ENCODE results near the gene PHYKPL. TPM values are rescaled to one million over a fixed set of nuclear protein-coding genes. Genes with fewer than 3 reads are reported as not detected.
"Not testable (repeated sequence)": the region's sequence is repeated elsewhere in the genome, so short reads cannot be mapped to it uniquely, and the experiment has no call there.

Gene PHYKPL
- total RNA-seq, 2 experiments from 2014 or later = 67.2 to 68.4 TPM

DNA sequence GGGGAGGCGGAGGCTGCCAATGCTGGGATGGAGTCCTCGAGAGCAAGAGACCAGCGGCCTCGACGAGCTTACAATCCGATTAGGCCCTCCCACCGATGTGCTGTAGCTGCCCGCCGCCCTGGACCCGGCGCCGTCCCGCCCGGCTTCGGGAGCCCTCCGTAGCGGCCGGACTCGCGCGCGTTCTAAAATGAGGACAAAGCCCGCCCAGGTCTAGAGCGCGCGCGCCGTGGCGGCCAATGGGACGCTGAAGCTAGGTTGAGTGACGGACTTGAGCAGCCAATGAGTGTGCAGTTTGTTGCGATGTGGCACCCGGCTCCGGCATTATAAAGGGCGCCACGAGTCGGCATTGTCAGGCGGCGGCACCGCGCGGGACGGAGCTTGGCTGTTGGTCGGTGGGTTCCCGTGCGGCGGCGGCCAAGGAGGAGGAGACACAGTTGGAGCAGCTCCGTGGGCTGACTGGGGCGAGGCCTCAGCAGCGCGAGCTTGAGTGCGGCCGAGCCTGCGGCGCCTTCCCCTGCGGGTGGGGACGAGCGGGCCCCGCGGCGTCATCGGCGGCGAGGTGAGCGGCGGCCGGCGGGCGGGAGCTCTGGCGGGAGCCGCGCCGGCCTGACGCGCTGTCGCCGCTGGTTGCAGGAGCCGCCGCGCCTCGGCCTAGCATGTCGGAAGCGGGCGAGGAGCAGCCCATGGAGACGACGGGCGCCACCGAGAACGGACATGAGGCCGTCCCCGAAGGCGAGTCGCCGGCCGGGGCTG is 28.2 kb downstream of the PHYKPL start, which contains the start of gene HNRNPAB:
TSS of gene HNRNPAB (plus strand) at position 352 of the 753 bp plus-strand sequence. CDS start at position 657, 305 bp downstream.
- Mint-ChIP-seq H3K36me3 (ENCODE audit: low read depth) (peaks cover 44% of the 10 kb centered on the region), H3K4me3 (peak within 1 kb of the TSS; percentile 82), H3K27ac (peak within 1 kb of the TSS; percentile 97), H3K4me1 (peaks cover 31% of the 10 kb centered on the region), H3K27me3 (no peaks in the 10 kb centered on the region), H3K9me3 (ENCODE audit: low read depth) (no peaks in the 10 kb centered on the region)
- ATAC-seq = peak; percentile 84
- ChIA-PET POLR2A (interaction anchor here (0.6 to 1.5 kb wide), 14 partner anchors 8 to 1683 kb away, joined by 3 to 15 read pairs (median 4); partner anchors contain the start of genes NHP2 and PHYKPL), CTCF (interaction anchor here (0.7 to 1.0 kb wide), 2 partner anchors 130 to 421 kb away, joined by 3 read pairs; no protein-coding TSS in a partner anchor)
- DNase-seq = peak; percentile 97
- intact Hi-C loops (cut with DNase I, micrococcal nuclease) = loop anchor here in 1 of 2 experiments (1.0 to 10.0 kb wide), 8 partner anchors 28 to 1197 kb away; partner anchors contain the start of genes CLK4, N4BP3, NHP2 and PHYKPL

DNA sequence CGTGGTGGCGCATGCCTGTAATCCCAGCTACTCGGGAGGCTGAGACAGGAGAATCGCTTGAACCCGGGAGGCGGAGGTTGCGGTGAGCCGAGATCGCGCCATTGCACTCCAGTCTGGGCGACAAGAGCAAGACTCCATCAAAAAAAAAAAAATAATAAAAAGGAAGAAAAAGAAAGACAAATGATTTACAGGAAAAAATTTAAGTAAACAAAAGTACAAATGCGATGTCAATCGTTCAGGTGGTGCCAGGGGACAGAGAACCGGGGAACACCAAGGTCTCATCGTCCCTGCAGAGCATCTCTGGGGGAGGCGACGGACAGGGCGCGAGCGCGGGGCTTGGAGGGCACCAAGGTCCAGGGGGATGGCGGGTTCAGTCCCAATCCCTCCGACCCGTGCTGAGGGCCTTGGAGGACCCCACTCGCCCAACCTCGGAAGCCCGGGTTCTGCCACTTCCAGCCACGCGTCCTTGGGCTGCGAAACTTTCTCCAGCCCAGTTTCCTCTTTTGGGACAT is 28.9 kb downstream of the PHYKPL start:
- H3K27ac Mint-ChIP-seq = peak overlapping the region; percentile 97
- H3K9me3 Mint-ChIP-seq (ENCODE audit: low read depth) = no peaks in the 10 kb centered on the region
- H3K4me1 Mint-ChIP-seq = peaks cover 30% of the 10 kb centered on the region
- peaks cover 38% of the 10 kb centered on the region for H3K36me3 Mint-ChIP-seq (ENCODE audit: low read depth)
- H3K4me3 Mint-ChIP-seq = peak overlapping the region; percentile 82
- intact Hi-C loops (cut with DNase I, micrococcal nuclease) = loop anchor here in 1 of 2 experiments (1.0 to 10.0 kb wide), 8 partner anchors 29 to 1196 kb away; partner anchors contain the start of genes CLK4, N4BP3, NHP2 and PHYKPL
- ATAC-seq (peak; percentile 18), DNase-seq (peak; percentile 52)
- H3K27me3 Mint-ChIP-seq = no peaks in the 10 kb centered on the region
- POLR2A ChIA-PET = interaction anchor here (0.6 to 1.5 kb wide), 11 partner anchors 9 to 1357 kb away, joined by 3 to 15 read pairs (median 4); partner anchors contain the start of genes NHP2 and PHYKPL
- CTCF ChIA-PET = interaction anchor here (0.7 to 1.0 kb wide), 2 partner anchors 129 to 421 kb away, joined by 3 read pairs; no protein-coding TSS in a partner anchor

DNA sequence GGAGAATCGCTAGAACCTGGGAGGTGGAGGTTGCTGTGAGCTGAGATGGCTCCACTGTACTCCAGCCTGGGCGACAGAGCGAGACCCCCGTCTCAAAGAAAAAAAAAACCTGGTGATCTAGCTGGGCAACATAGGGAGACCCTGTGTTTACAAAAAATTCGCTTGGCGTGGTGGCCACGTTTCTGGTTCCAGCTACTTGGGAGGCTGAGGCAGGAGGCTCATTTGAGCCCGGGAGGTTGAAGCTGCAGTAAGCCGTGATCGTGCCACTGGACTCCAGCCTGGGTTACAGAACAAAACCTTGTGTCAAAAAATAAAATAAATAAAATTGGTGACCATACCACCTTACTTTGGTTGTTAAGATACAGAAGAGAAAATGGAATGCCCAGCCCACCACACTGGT is 30.1 kb downstream of the PHYKPL start:
- intact Hi-C loops (cut with DNase I, micrococcal nuclease) = loop anchor here in 1 of 2 experiments (5.0 to 10.0 kb wide), 3 partner anchors 608 to 1195 kb away; partner anchors contain the start of genes PRELID1, RAB24, TMED9 and UIMC1
- Mint-ChIP-seq H3K36me3 (ENCODE audit: low read depth) (peaks cover 26% of the 10 kb centered on the region), H3K27me3 (no peaks in the 10 kb centered on the region), H3K9me3 (ENCODE audit: low read depth) (no peaks in the 10 kb centered on the region), H3K4me3 (peak overlapping the region; percentile 62), H3K4me1 (peaks cover 22% of the 10 kb centered on the region), H3K27ac (no peak overlapping the region)
- no peak for DNase-seq
- POLR2A ChIA-PET = interaction anchor here (0.5 kb wide), 1 partner anchor 763 kb away, joined by 3 read pairs; no protein-coding TSS in a partner anchor
- CTCF ChIA-PET = interaction anchor here (0.6 to 0.7 kb wide), 2 partner anchors 48 to 398 kb away, joined by 3 read pairs; no protein-coding TSS in a partner anchor
- ATAC-seq = no peak

DNA sequence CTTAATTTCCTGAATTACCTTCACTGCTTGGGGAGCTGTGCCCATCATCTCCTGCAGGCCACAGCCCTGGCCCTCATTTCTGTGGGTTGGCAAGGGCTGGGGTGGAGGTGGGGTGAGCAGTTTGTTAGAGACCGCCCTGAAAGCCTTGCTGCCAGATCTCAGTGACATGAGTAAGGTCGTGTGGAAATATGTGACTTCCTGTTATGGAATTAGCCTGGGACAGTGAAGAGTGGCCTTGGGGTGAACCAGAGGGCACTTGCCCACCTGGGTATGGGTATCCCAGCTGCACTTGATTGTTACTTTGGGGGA is 30.7 kb downstream of the PHYKPL start:
- intact Hi-C loops (cut with DNase I, micrococcal nuclease) = loop anchor here in 1 of 2 experiments (5.0 to 10.0 kb wide), 3 partner anchors 607 to 1195 kb away; partner anchors contain the start of genes PRELID1, RAB24, TMED9 and UIMC1
- Mint-ChIP-seq H3K27ac (no peak overlapping the region), H3K36me3 (ENCODE audit: low read depth) (peaks cover 19% of the 10 kb centered on the region), H3K9me3 (ENCODE audit: low read depth) (no peaks in the 10 kb centered on the region), H3K4me3 (peak overlapping the region; percentile 6), H3K27me3 (no peaks in the 10 kb centered on the region), H3K4me1 (peaks cover 15% of the 10 kb centered on the region)
- CTCF ChIA-PET = interaction anchor here (0.6 to 1.0 kb wide), 3 partner anchors 23 to 47 kb away, joined by 3 to 4 read pairs (median 3); no protein-coding TSS in a partner anchor
- POLR2A ChIA-PET = no interaction called here
- no peak for ATAC-seq
- no peak for DNase-seq

DNA sequence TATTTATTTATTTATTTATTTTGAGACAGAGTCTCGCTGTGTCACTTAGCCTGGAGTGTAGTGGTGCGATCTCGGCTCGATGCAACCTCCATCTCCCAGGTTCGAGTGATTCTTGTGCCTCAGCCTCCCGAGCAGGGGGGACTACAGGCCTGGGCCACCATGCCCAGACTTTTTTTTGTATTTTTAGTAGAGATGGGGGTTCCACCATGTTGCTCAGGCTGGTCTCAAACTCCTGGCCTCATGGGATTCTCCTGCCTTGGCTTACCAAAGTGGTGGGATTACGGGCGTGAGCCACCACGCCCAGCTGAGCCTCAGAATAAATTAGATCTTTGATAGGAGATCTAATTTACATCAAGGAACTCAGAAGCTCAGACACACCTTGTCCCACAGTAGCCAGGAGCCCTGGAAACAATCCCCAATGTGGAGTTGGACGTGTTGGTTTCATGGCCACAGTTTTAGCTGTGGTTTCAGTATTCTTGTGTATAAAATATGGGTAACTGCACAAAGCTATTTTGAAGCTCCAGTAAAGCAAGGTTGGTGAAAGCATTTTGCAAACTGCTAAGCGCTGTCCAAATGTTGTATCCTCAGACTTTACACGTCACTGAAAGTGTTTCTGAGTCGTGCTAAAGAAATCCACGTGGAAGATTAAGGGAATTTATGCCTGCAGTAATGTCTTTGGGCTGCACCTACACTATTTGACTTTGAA is 31.2 kb downstream of the PHYKPL start:
- ChIA-PET POLR2A (no interaction called here), CTCF (interaction anchor here (0.6 to 1.0 kb wide), 3 partner anchors 24 to 47 kb away, joined by 3 to 4 read pairs (median 3); no protein-coding TSS in a partner anchor)
- H3K27ac Mint-ChIP-seq = no peak overlapping the region
- H3K36me3 Mint-ChIP-seq (ENCODE audit: low read depth) = peaks cover 14% of the 10 kb centered on the region
- DNase-seq (no peak), ATAC-seq (no peak)
- intact Hi-C loops (cut with DNase I, micrococcal nuclease) = loop anchor here in 1 of 2 experiments (5.0 to 10.0 kb wide), 3 partner anchors 607 to 1194 kb away; partner anchors contain the start of genes PRELID1, RAB24, TMED9 and UIMC1
- no peaks in the 10 kb centered on the region for H3K9me3 Mint-ChIP-seq (ENCODE audit: low read depth)
- peaks cover 10% of the 10 kb centered on the region for H3K4me1 Mint-ChIP-seq
- H3K4me3 Mint-ChIP-seq = peak overlapping the region; percentile 6
- no peaks in the 10 kb centered on the region for H3K27me3 Mint-ChIP-seq

DNA sequence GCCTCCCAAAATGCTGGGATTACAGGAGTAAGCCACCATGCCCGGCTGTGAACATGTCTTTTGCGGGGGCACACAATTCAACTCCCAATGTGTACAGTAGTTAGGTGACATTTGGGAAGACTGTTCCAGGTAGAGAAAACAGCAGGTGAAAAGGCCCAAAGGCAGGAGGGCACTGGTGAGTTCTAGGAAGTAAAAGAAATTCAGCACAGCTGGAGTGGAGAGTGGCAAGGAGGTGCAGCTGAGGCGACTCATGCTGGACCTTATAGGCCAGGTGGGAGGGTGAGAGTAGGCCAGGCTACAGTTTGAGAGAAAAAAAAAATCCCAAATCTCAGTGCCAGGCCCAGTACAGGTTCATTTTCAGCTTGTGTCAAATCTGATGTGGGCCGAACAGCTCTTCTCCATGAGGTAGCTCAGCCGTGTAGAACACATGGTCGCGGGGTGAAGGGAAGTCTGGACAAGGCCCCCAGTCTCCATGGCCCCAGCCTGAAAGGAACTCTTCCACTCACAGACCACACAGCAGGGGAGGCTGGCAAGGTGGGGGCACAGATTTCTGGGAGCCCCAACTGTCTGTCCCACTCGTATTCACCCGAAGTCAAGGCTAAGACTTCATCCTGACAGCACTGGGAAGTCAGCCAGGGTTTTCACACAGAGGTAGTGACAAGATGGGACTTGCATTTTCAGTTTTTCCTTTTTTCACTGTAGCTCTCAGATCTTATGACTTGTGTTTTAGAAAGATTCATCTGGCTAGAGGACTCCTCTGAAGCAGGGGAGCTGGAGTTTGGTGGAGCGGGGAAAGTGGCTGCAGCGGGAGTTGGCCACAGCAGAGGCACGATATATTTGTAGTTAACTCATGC is 32.8 kb downstream of the PHYKPL start:
- intact Hi-C loops (cut with DNase I, micrococcal nuclease) = loop anchor here in 1 of 2 experiments (5.0 to 10.0 kb wide), 3 partner anchors 605 to 1193 kb away; partner anchors contain the start of genes PRELID1, RAB24, TMED9 and UIMC1
- Mint-ChIP-seq H3K27me3 (peaks cover under 1% of the 10 kb centered on the region), H3K4me1 (peaks cover 2% of the 10 kb centered on the region), H3K4me3 (no peak overlapping the region), H3K36me3 (ENCODE audit: low read depth) (peaks cover 3% of the 10 kb centered on the region), H3K27ac (no peak overlapping the region), H3K9me3 (ENCODE audit: low read depth) (no peaks in the 10 kb centered on the region)
- ChIA-PET CTCF (no interaction called here), POLR2A (no interaction called here)
- DNase-seq (no peak), ATAC-seq (no peak)

DNA sequence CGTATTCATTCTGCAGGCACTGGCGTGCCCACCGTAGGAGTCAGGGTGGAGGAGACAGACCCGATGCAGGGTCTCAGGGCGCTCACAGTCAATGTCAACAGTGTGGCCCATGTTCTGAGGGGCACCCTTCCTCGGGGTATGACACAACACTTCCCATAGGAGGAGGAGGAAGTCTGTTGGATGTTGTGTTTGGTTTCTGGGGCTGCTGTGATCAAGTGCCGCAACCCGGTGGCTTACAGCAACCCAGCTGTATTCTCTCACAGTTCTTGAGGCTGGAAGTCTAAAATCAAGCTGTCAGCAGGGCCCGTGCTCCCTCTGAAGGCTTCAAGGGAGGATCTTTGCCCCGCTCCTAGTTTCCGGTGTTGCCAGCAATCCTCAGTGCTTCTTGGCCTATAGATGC is 33.9 kb downstream of the PHYKPL start:
- peaks cover 4% of the 10 kb centered on the region for H3K27me3 Mint-ChIP-seq
- POLR2A ChIA-PET = no interaction called here
- DNase-seq (no peak), ATAC-seq (no peak)
- no peaks in the 10 kb centered on the region for H3K36me3 Mint-ChIP-seq (ENCODE audit: low read depth)
- H3K9me3 Mint-ChIP-seq (ENCODE audit: low read depth) = no peaks in the 10 kb centered on the region
- no peak overlapping the region for H3K27ac Mint-ChIP-seq
- no peak overlapping the region for H3K4me3 Mint-ChIP-seq
- intact Hi-C loops (cut with DNase I, micrococcal nuclease) = no loop called here
- H3K4me1 Mint-ChIP-seq = no peaks in the 10 kb centered on the region
- CTCF ChIA-PET = no interaction called here

DNA sequence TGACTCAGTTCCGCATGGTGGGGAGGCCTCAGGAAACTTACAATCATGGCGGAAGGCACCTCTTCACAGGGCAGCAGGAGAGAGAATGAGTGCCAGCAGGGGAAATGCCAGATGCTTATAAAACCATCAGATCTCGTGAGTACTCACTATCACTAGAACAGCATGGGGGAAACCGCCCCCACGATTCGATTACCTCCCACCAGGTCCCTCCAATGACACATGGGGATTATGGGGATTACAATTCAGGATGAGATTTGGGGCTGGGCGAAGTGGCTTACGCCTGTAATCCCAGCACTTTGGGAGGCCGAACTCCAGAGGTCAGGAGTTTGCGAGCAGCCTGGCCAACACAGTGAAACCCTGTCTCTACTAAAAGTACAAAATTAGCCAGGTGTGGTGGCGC is 34.5 kb downstream of the PHYKPL start:
- CTCF ChIA-PET; intact Hi-C loops (cut with DNase I, micrococcal nuclease); H3K9me3 Mint-ChIP-seq (ENCODE audit: low read depth); H3K4me3 Mint-ChIP-seq; H3K4me1 Mint-ChIP-seq; H3K27me3 Mint-ChIP-seq; H3K27ac Mint-ChIP-seq; ATAC-seq; H3K36me3 Mint-ChIP-seq (ENCODE audit: low read depth); POLR2A ChIA-PET; DNase-seq: not testable (repeated sequence)

DNA sequence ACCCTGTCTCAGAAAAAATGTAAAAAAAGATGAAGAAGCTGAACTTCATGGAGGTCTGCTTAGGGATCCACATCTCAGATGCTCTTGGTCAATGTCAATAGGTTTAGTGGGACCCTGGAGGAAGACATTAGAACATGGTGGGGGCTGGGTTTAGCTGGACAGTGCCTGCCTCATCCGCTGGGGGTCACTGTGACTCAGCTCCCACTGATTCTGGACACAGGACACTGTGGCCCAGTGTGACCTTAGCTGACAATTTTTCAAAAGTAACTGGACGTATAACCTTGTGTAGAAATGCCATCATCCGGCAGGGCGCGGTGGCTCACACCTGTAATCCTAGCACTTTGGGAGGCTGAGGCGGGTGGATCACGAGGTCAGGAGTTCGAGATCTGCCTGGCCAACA is 35.6 kb downstream of the PHYKPL start:
- H3K4me1 Mint-ChIP-seq = peaks cover 3% of the 10 kb centered on the region

DNA sequence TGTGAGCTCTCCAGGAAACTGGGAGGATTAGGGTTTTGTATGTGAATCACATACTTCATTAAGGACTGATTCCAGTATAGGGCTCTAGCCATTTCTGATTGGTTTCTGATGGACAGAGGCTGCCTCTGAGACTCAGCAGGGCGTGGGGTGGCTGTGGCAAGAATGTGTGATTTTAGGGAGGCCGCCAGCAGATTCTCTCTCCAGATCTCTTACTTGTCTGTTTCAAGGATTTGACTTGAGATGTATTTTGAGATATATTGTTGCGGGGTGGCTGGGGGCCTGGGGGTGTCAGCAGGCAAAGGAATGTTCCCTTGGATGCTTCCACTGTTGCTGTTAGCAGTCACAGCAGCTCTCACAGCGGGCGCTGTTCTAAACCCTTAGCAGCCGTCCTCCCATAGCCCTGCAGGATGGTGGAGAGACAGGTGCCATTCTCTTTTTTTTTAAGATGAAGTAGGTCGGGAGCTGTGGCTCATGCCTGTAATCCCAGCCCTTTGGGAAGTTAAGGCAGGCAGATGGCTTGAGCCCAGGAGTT is 36.3 kb downstream of the PHYKPL start:
- peaks cover 12% of the 10 kb centered on the region for H3K27me3 Mint-ChIP-seq
- H3K27ac Mint-ChIP-seq = no peak overlapping the region
- H3K36me3 Mint-ChIP-seq (ENCODE audit: low read depth) = no peaks in the 10 kb centered on the region
- H3K9me3 Mint-ChIP-seq (ENCODE audit: low read depth) = no peaks in the 10 kb centered on the region
- H3K4me1 Mint-ChIP-seq = peaks cover 3% of the 10 kb centered on the region
- POLR2A ChIA-PET = interaction anchor here (0.6 to 1.2 kb wide), 2 partner anchors 11 to 20 kb away, joined by 3 to 4 read pairs; no protein-coding TSS in a partner anchor
- intact Hi-C loops (cut with DNase I, micrococcal nuclease) = no loop called here
- ATAC-seq (no peak), DNase-seq (no peak)
- CTCF ChIA-PET = no interaction called here
- H3K4me3 Mint-ChIP-seq = no peak overlapping the region

More for the DNA sequence above, 35.6 kb downstream of the PHYKPL start:
- intact Hi-C loops (cut with DNase I, micrococcal nuclease) = no loop called here
- no peak for DNase-seq
- Mint-ChIP-seq H3K4me3 (no peak overlapping the region), H3K27me3 (peaks cover 12% of the 10 kb centered on the region), H3K36me3 (ENCODE audit: low read depth) (no peaks in the 10 kb centered on the region), H3K9me3 (ENCODE audit: low read depth) (no peaks in the 10 kb centered on the region), H3K27ac (no peak overlapping the region)
- ChIA-PET POLR2A (interaction anchor here (1.2 kb wide), 1 partner anchor 11 kb away, joined by 4 read pairs; no protein-coding TSS in a partner anchor), CTCF (interaction anchor here (0.5 kb wide), 1 partner anchor 48 kb away, joined by 3 read pairs; no protein-coding TSS in a partner anchor)
- no peak for ATAC-seq

All from activated CD4-positive, alpha-beta T cell treated with anti-CD3 and anti-CD28 coated beads for 36 hours (primary cell).